ENCODE data around the gene SMYD3. TPM values are rescaled to one million over a fixed set of nuclear protein-coding genes. Genes with fewer than 3 reads are reported as not detected.

The SMYD3 gene
- total and polyA plus RNA-seq, 9 of the 15 experiments (the other 6 are each of a cell fraction or from before 2014, with no cell fraction given) = 128 to 440 (median 197) TPM

- TF ChIP-seq ARID3A (IDR thresholded peaks at IDR 0.05; ENCODE audit: borderline replicate concordance, low read depth, low read length) (peak; percentile 56; the same call in 1 of the 2 replicates), MITF (IDR thresholded peaks at IDR 0.05) (peak; percentile 81), ZBTB11 (CRISPR knock-in tag; IDR thresholded peaks at IDR 0.05) (peak in 1 of 3 experiments; percentile 63; a peak in 1 of 6 replicates), DACH1 (IDR thresholded peaks at IDR 0.05; ENCODE audit: partially characterized antibody) (no peak), SMARCE1 (IDR thresholded peaks at IDR 0.05) (peak; percentile 20; the same call in 1 of the 2 replicates), GATAD2B (IDR thresholded peaks at IDR 0.05; ENCODE audit: borderline replicate concordance) (no peak), FOXK2 (conservative IDR thresholded peaks at IDR 0.05 in 1 of 2, IDR thresholded peaks at IDR 0.05 in 1 of 2; ENCODE audit: low read depth in 2 of 2) (peak; percentile 47 to 63; a peak in 3 of 4 replicates), NFIC (IDR thresholded peaks at IDR 0.05) (peak; percentile 59; the same call in 1 of the 2 replicates), CBFA2T3 (IDR thresholded peaks at IDR 0.05) (peak; percentile 94), RBM39 (optimal IDR thresholded peaks at IDR 0.05; ENCODE audit: low read depth, low read length) (no peak), GATA2 (CRISPR knock-in tag; IDR thresholded peaks at IDR 0.05) (peak; percentile 58; the same call in 1 of the 2 replicates), MCM7 (IDR thresholded peaks at IDR 0.05) (no peak), ZNF395 (CRISPR knock-in tag; IDR thresholded peaks at IDR 0.05) (peak; percentile 48; the same call in 1 of the 2 replicates), MED1 (CRISPR knock-in tag; IDR thresholded peaks at IDR 0.05; ENCODE audit: borderline replicate concordance) (no peak), ZNF766 (CRISPR knock-in tag; conservative IDR thresholded peaks at IDR 0.05) (peak; percentile 20; the same call in 1 of the 2 replicates), ZNF445 (CRISPR knock-in tag; IDR thresholded peaks at IDR 0.05; ENCODE audit: low read depth) (no peak), DPF2 (IDR thresholded peaks at IDR 0.05) (peak; percentile 86), CBX3 (IDR thresholded peaks at IDR 0.05; ENCODE audit: borderline replicate concordance in 1 of 2, low read length in 2 of 2) (peak in 1 of 2 experiments; percentile 60; a peak in 1 of 3 replicates), FOXJ3 (CRISPR knock-in tag; IDR thresholded peaks at IDR 0.05) (no peak), KDM1A (IDR thresholded peaks at IDR 0.05) (peak; percentile 66 to 68), MEIS2 (IDR thresholded peaks at IDR 0.05; ENCODE audit: partially characterized antibody) (peak; percentile 14), MXI1 (IDR thresholded peaks at IDR 0.05; ENCODE audit: low read depth, low read length) (0 out of 2 replicates have a peak, but pooled peaks have one; percentile 16)
These were observed 338.1 kb downstream of the SMYD3 start (continued) for GRCh38 chr1:246169019-246169418.

Data from K562 (cell line).